K562 (cell line): ENCODE results near the gene COPA. TPM values are rescaled to one million over a fixed set of nuclear protein-coding genes. Genes with fewer than 3 reads are reported as not detected.

Experiments used
- ARID2 ChIP-seq: fragments of 450-650 bp; IDR thresholded peaks from 2 replicates; pipeline ENCODE4 v1.6.1; 2017; ENCODE audit warnings: antibody characterized with exemption, mild to moderate bottlenecking
- CBX5 ChIP-seq: IDR thresholded peaks from 2 replicates; pipeline ENCODE4 v1.6.1; 2014; ENCODE audit warnings: low read depth, borderline replicate concordance
- CHD1 ChIP-seq: fragments of 200-600 bp; sonication (generic); IDR thresholded peaks from one replicate; pipeline ENCODE4 v1.6.1; 2012; ENCODE audit warnings: mild to moderate bottlenecking, moderate library complexity, low read length, inconsistent platforms
- DPF2 ChIP-seq: fragments of 450-650 bp; IDR thresholded peaks from 2 replicates; pipeline ENCODE4 v1.6.1; 2016
- HMG20B ChIP-seq: fragments of 250-450 bp; sonication (Bioruptor Pico); IDR thresholded peaks from 2 replicates; pipeline ENCODE4 v1.5.0; 2021; ENCODE audit warnings: mild to moderate bottlenecking
- MCM5 ChIP-seq: fragments of 450-650 bp; IDR thresholded peaks from 2 replicates; pipeline ENCODE4 v1.6.1; 2016; ENCODE audit warnings: low read depth
- NCOA2 ChIP-seq, 2 experiments: fragments of 450-650 bp; IDR thresholded peaks; 2 replicates each; pipeline ENCODE4 v1.6.1; 2018; ENCODE audit warnings: mild to moderate bottlenecking in 2 of 2, moderate library complexity in 1 of 2; ENCODE audit not compliant: partially characterized antibody in 2 of 2
- NFIC ChIP-seq: fragments of 450-650 bp; IDR thresholded peaks from 2 replicates; pipeline ENCODE4 v1.6.1; 2017; ENCODE audit warnings: mild to moderate bottlenecking, inconsistent platforms
- PBX2 ChIP-seq, 2 experiments: IDR thresholded peaks in 1 of 2; conservative IDR thresholded peaks in 1 of 2; 2 replicates each; pipeline ENCODE4 v1.6.1; 2016; ENCODE audit warnings: low read depth in 2 of 2, mild to moderate bottlenecking in 1 of 2, missing compliant biosample characterization in 1 of 2, missing genetic modification characterization in 1 of 2, moderate library complexity in 1 of 2
- TCF7 ChIP-seq: sonication (generic); IDR thresholded peaks from 2 replicates; pipeline ENCODE4 v1.6.1; 2016; ENCODE audit warnings: antibody characterized with exemption, borderline replicate concordance
- ZNF280A ChIP-seq: fragments of 450-650 bp; IDR thresholded peaks from 2 replicates; pipeline ENCODE4 v1.6.1; 2018; ENCODE audit warnings: mild to moderate bottlenecking, low read depth; ENCODE audit not compliant: partially characterized antibody
- ZNF778 ChIP-seq: fragments of 450-650 bp; formaldehyde crosslinking; IDR thresholded peaks from 2 replicates; pipeline ENCODE4 v1.4.0; 2020; ENCODE audit warnings: mild to moderate bottlenecking, moderate library complexity
- polyA plus RNA-seq, 8 experiments: library from polyadenylated mRNA; depleted of rRNA in 4 of 8; stranded (reverse) in 5 of 8; unstranded in 3 of 8; fragments of >200 nt; fragmentation: Nextera tagmentation in 2 of 8; fragmentation: Illumina TruSeq in 1 of 8; extraction: Ambion mirVana in 2 of 8; extraction: Trizol in 1 of 8; gene quantifications; 2 replicates each; pipeline versions ENCODE4 v1.2.1 to v1.2.3, GENCODE V29; 2011 to 2014; ENCODE audit warnings: inconsistent platforms in 1 of 8, missing spikeins in 1 of 8
- total RNA-seq, 7 experiments: library from RNA; depleted of rRNA in 6 of 7; stranded (reverse); fragments of >200 nt in 6 of 7; fragmentation: Illumina TruSeq in 2 of 7; extraction: Trizol in 2 of 7; gene quantifications; 2 replicates each; pipeline versions ENCODE4 v1.2.1 to v1.2.3, GENCODE V29; 2011 to 2021; ENCODE audit warnings: low replicate concordance in 1 of 7
- TF ChIP-seq, protein P1 (sequence below), 2 experiments: fragments of 450-650 bp in 1 of 2; IDR thresholded peaks; 2 replicates each; pipeline ENCODE4 v1.6.1; 2011 to 2017; ENCODE audit warnings: low read depth in 2 of 2, antibody characterized with exemption in 1 of 2, borderline replicate concordance in 1 of 2, low read length in 1 of 2, mild to moderate bottlenecking in 1 of 2, mixed read lengths in 1 of 2; ENCODE audit not compliant: control insufficient read depth in 1 of 2
- TF ChIP-seq, protein P2 (sequence below): fragments of 250-450 bp; sonication (Bioruptor Pico); IDR thresholded peaks from 2 replicates; pipeline ENCODE4 v1.4.0; 2020; ENCODE audit warnings: mild to moderate bottlenecking, moderate library complexity

COPA gene
- total and polyA plus RNA-seq, 9 of the 15 experiments (the other 6 are each of a cell fraction or from before 2014, with no cell fraction given) = 49.8 to 222 (median 110) TPM

DNA sequence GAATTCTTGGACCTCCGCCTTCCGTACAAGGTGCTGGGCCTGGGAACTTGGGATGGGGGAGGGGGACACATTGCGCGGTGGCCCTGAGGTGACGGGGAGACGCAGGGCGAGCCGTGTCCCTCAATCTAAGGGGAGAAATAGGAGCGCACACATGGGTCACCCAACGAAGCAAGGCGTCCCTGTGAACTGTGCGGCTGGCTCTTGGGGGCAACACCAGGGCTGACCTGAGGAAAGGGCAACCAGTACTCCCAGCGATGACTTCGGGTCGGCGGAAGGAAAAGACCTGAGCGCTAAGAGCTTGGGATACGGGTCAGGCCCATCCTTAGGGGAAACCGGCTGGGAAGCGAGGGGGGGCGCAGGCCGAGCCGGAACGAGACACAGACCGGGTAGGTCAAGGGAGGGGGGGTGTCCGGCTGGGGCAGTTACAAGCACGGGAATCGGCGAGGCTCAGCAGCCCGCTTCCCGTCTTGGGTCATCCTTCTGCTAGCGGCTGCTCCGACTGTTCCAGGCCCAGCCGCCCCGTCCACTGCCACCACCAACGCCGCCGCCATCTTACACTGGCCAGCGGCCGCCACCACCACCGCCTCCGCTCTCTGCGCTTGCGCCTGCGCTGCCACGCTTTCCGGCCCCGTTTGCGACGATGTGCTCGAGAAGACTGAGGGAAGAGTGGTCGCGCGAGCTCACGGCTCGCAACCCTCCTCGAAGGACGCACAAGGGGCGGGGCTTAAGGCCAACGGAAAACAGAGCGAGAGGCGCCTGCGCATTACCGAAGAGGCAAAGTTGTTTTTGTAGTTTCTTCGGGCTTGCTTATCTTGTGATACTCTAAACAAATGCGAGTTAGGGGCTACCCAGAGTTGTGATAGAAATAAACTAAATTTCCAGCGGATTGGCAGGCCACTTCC, 80.9 kb downstream of the COPA start, which contains the start of gene DCAF8 (continued):
- no peak for TF ChIP-seq ZNF280A
- TF ChIP-seq PBX2 (CRISPR knock-in tag; IDR thresholded peaks at IDR 0.05; ENCODE audit: low read depth) = no peak
- no peak for TF ChIP-seq PBX2 (tag; conservative IDR thresholded peaks at IDR 0.05; ENCODE audit: low read depth)
- TF ChIP-seq CBX5 = 0 out of 2 replicates have a peak, but pooled peaks have one; percentile 10
- no peak for TF ChIP-seq ZNF778 (CRISPR knock-in tag)
- TF ChIP-seq NFIC = peak; percentile 57; the same call in 1 of the 2 replicates
- TF ChIP-seq ARID2 = 0 out of 2 replicates have a peak, but pooled peaks have one; percentile 39
- TF ChIP-seq DPF2 = peak; percentile 62; the same call in 1 of the 2 replicates
- peak; percentile 97 for TF ChIP-seq CHD1
- no peak for TF ChIP-seq TCF7
- TF ChIP-seq NCOA2 (IDR thresholded peaks at IDR 0.05; ENCODE audit: partially characterized antibody in 2 of 2) = no peak
- TF ChIP-seq, protein P1, sequence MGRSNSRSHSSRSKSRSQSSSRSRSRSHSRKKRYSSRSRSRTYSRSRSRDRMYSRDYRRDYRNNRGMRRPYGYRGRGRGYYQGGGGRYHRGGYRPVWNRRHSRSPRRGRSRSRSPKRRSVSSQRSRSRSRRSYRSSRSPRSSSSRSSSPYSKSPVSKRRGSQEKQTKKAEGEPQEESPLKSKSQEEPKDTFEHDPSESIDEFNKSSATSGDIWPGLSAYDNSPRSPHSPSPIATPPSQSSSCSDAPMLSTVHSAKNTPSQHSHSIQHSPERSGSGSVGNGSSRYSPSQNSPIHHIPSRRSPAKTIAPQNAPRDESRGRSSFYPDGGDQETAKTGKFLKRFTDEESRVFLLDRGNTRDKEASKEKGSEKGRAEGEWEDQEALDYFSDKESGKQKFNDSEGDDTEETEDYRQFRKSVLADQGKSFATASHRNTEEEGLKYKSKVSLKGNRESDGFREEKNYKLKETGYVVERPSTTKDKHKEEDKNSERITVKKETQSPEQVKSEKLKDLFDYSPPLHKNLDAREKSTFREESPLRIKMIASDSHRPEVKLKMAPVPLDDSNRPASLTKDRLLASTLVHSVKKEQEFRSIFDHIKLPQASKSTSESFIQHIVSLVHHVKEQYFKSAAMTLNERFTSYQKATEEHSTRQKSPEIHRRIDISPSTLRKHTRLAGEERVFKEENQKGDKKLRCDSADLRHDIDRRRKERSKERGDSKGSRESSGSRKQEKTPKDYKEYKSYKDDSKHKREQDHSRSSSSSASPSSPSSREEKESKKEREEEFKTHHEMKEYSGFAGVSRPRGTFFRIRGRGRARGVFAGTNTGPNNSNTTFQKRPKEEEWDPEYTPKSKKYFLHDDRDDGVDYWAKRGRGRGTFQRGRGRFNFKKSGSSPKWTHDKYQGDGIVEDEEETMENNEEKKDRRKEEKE (IDR thresholded peaks at IDR 0.05; ENCODE audit: borderline replicate concordance in 1 of 2, control insufficient read depth in 1 of 2, low read depth in 2 of 2, low read length in 1 of 2) = 0 out of 4 replicates have a peak, but pooled peaks of 1 of the 2 experiments have one; percentile 60
- TF ChIP-seq, protein P2, sequence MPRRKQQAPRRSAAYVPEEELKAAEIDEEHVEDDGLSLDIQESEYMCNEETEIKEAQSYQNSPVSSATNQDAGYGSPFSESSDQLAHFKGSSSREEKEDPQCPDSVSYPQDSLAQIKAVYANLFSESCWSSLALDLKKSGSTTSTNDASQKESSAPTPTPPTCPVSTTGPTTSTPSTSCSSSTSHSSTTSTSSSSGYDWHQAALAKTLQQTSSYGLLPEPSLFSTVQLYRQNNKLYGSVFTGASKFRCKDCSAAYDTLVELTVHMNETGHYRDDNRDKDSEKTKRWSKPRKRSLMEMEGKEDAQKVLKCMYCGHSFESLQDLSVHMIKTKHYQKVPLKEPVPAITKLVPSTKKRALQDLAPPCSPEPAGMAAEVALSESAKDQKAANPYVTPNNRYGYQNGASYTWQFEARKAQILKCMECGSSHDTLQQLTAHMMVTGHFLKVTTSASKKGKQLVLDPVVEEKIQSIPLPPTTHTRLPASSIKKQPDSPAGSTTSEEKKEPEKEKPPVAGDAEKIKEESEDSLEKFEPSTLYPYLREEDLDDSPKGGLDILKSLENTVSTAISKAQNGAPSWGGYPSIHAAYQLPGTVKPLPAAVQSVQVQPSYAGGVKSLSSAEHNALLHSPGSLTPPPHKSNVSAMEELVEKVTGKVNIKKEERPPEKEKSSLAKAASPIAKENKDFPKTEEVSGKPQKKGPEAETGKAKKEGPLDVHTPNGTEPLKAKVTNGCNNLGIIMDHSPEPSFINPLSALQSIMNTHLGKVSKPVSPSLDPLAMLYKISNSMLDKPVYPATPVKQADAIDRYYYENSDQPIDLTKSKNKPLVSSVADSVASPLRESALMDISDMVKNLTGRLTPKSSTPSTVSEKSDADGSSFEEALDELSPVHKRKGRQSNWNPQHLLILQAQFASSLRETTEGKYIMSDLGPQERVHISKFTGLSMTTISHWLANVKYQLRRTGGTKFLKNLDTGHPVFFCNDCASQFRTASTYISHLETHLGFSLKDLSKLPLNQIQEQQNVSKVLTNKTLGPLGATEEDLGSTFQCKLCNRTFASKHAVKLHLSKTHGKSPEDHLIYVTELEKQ (CRISPR knock-in tag) = no peak
- TF ChIP-seq MCM5 = no peak
- TF ChIP-seq HMG20B (CRISPR knock-in tag) = no peak
